GM23338 (cell line): ENCODE results near the gene GHRHR. TPM values are rescaled to one million over a fixed set of nuclear protein-coding genes. Genes with fewer than 3 reads are reported as not detected.

ENCODE experiments used
- ATAC-seq: fragments of 200-7000 bp; cut with Tn5 transposase; 3 replicates; pipeline ENCODE4 v1.9.1; 2020
- DNase-seq: peaks from one replicate; pipeline ENCODE4 v3.0.0-alpha.2; 2015; ENCODE audit warnings: low spot score
- H2AFZ ChIP-seq: fragments of 200-600 bp; sonication (generic); 2 replicates; pipeline ENCODE4 v1.8.0; 2016; ENCODE audit warnings: antibody characterized with exemption, mild to moderate bottlenecking, moderate library complexity
- H3F3A ChIP-seq: fragments of 200-600 bp; sonication (generic); replicated peaks from 2 replicates; pipeline ENCODE4 v1.8.0; 2017; ENCODE audit warnings: antibody characterized with exemption, mixed run types, low read depth
- H3K27ac ChIP-seq: fragments of 200-600 bp; sonication (generic); 2 replicates; pipeline ENCODE4 v1.6.1; 2016; ENCODE audit warnings: low read depth
- H3K27me3 ChIP-seq: fragments of 200-600 bp; sonication (generic); 2 replicates; pipeline ENCODE4 v1.8.0; 2016; ENCODE audit warnings: mild to moderate bottlenecking, mixed run types, moderate library complexity; ENCODE audit not compliant: insufficient read depth
- H3K36me3 ChIP-seq: fragments of 200-600 bp; sonication (generic); 2 replicates; pipeline ENCODE4 v1.8.0; 2016; ENCODE audit warnings: mild to moderate bottlenecking; ENCODE audit not compliant: insufficient read depth
- H3K4me1 ChIP-seq: fragments of 200-600 bp; sonication (generic); 2 replicates; pipeline ENCODE4 v1.8.0; 2016; ENCODE audit warnings: mild to moderate bottlenecking, moderate library complexity; ENCODE audit not compliant: insufficient read depth
- H3K4me2 ChIP-seq: fragments of 200-600 bp; sonication (generic); 2 replicates; pipeline ENCODE4 v1.7.1; 2017; ENCODE audit warnings: mixed run types
- H3K4me3 ChIP-seq: fragments of 200-600 bp; sonication (generic); 2 replicates; pipeline ENCODE4 v1.6.1; 2016; ENCODE audit warnings: mixed run types
- H3K79me2 ChIP-seq: fragments of 200-600 bp; sonication (generic); replicated peaks from 2 replicates; pipeline ENCODE4 v1.8.0; 2017; ENCODE audit warnings: mild to moderate bottlenecking; ENCODE audit not compliant: insufficient read depth
- H3K9me2 ChIP-seq: fragments of 200-600 bp; sonication (generic); 2 replicates; pipeline ENCODE4 v1.8.0; 2017; ENCODE audit not compliant: insufficient read depth
- H4K20me1 ChIP-seq: fragments of 200-600 bp; sonication (generic); replicated peaks from 2 replicates; pipeline ENCODE4 v1.8.0; 2017; ENCODE audit warnings: mild to moderate bottlenecking; ENCODE audit not compliant: insufficient read depth
- H3K27ac Mint-ChIP-seq: 2 replicates; pipeline ENCODE4 v1.8.0; 2020; ENCODE audit warnings: inconsistent platforms, mild to moderate bottlenecking, moderate library complexity, mixed read lengths
- H3K27me3 Mint-ChIP-seq: 3 replicates; pipeline ENCODE4 v1.8.0; 2022; ENCODE audit warnings: low read depth, mild to moderate bottlenecking, moderate library complexity, mixed read lengths, inconsistent platforms; ENCODE audit not compliant: insufficient read depth, poor library complexity
- H3K36me3 Mint-ChIP-seq: 3 replicates; pipeline ENCODE4 v1.8.0; 2021; ENCODE audit warnings: low read depth, mild to moderate bottlenecking, inconsistent platforms, moderate library complexity, mixed read lengths
- H3K4me1 Mint-ChIP-seq: 3 replicates; pipeline ENCODE4 v1.8.0; 2020; ENCODE audit warnings: mild to moderate bottlenecking, inconsistent platforms, mixed read lengths
- H3K4me3 Mint-ChIP-seq: 3 replicates; pipeline ENCODE4 v1.8.0; 2021; ENCODE audit warnings: moderate library complexity, mild to moderate bottlenecking, inconsistent platforms, mixed read lengths
- H3K9me3 Mint-ChIP-seq: 3 replicates; pipeline ENCODE4 v1.8.0; 2020; ENCODE audit warnings: moderate library complexity, mild to moderate bottlenecking, inconsistent platforms, mixed read lengths
- EZH2 ChIP-seq: fragments of 200-600 bp; sonication (generic); IDR thresholded peaks from one replicate; pipeline ENCODE4 v1.8.0; 2017; ENCODE audit warnings: antibody characterized with exemption, mild to moderate bottlenecking, low read depth; ENCODE audit not compliant: unreplicated experiment
- JUNB ChIP-seq: IDR thresholded peaks from one replicate; pipeline ENCODE4 v1.6.1; 2016; ENCODE audit warnings: antibody characterized with exemption; ENCODE audit not compliant: unreplicated experiment
- STAT1 ChIP-seq: IDR thresholded peaks from one replicate; pipeline ENCODE4 v1.6.1; 2016; ENCODE audit warnings: antibody characterized with exemption; ENCODE audit not compliant: unreplicated experiment
- ZNF114 ChIP-seq: fragments of 250-450 bp; sonication (Bioruptor Pico); IDR thresholded peaks from 2 replicates; pipeline ENCODE4 v1.5.0; 2020; ENCODE audit warnings: mild to moderate bottlenecking, moderate library complexity
- ZNF331 ChIP-seq: fragments of 250-450 bp; sonication (Bioruptor Pico); IDR thresholded peaks from 2 replicates; pipeline ENCODE4 v1.5.0; 2020; ENCODE audit warnings: low read depth, mild to moderate bottlenecking, moderate library complexity
- polyA plus RNA-seq: library from polyadenylated mRNA; unstranded; fragments of >200 nt; fragmentation: Nextera tagmentation; extraction: Ambion mirVana; gene quantifications from 2 replicates; pipeline ENCODE4 v1.2.1, GENCODE V29; 2016
- total RNA-seq: library from RNA; depleted of rRNA; stranded (reverse); fragments of >200 nt; shearing (Covaris generic); gene quantifications from 2 replicates; pipeline ENCODE4 v1.2.3, GENCODE V29; 2014
- TF ChIP-seq, protein P1 (sequence below): fragments of 250-450 bp; sonication (Bioruptor Pico); IDR thresholded peaks from 2 replicates; pipeline ENCODE4 v1.5.0; 2020; ENCODE audit warnings: mild to moderate bottlenecking, moderate library complexity
- TF ChIP-seq, protein P2 (sequence below): IDR thresholded peaks from 2 replicates; pipeline ENCODE4 v1.6.1; 2016; ENCODE audit warnings: antibody characterized with exemption

GHRHR gene
- total and polyA plus RNA-seq, 2 experiments from 2014 or later, result 2.2 TPM; not detected in 1

DNA sequence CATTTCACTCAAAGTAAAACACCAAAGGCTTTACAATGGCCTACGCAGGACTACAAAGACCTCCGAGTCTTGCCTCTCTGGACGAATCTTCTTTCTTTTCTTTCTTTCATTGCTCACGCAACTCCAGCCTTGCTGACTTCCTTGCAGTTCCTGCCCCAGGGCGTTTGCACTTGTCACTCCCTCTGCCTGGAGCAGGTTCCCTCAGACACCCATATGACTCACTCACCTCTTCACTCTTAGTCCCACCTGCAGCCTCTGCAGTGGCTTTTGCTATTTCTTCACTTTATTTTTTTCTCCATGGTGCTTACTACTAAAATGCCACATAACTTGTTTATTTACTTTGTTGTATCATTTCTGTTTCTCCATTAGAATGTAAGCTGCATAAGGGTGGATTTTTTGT, 33.1 kb downstream of the GHRHR start (continued):
- TF ChIP-seq, protein P1, sequence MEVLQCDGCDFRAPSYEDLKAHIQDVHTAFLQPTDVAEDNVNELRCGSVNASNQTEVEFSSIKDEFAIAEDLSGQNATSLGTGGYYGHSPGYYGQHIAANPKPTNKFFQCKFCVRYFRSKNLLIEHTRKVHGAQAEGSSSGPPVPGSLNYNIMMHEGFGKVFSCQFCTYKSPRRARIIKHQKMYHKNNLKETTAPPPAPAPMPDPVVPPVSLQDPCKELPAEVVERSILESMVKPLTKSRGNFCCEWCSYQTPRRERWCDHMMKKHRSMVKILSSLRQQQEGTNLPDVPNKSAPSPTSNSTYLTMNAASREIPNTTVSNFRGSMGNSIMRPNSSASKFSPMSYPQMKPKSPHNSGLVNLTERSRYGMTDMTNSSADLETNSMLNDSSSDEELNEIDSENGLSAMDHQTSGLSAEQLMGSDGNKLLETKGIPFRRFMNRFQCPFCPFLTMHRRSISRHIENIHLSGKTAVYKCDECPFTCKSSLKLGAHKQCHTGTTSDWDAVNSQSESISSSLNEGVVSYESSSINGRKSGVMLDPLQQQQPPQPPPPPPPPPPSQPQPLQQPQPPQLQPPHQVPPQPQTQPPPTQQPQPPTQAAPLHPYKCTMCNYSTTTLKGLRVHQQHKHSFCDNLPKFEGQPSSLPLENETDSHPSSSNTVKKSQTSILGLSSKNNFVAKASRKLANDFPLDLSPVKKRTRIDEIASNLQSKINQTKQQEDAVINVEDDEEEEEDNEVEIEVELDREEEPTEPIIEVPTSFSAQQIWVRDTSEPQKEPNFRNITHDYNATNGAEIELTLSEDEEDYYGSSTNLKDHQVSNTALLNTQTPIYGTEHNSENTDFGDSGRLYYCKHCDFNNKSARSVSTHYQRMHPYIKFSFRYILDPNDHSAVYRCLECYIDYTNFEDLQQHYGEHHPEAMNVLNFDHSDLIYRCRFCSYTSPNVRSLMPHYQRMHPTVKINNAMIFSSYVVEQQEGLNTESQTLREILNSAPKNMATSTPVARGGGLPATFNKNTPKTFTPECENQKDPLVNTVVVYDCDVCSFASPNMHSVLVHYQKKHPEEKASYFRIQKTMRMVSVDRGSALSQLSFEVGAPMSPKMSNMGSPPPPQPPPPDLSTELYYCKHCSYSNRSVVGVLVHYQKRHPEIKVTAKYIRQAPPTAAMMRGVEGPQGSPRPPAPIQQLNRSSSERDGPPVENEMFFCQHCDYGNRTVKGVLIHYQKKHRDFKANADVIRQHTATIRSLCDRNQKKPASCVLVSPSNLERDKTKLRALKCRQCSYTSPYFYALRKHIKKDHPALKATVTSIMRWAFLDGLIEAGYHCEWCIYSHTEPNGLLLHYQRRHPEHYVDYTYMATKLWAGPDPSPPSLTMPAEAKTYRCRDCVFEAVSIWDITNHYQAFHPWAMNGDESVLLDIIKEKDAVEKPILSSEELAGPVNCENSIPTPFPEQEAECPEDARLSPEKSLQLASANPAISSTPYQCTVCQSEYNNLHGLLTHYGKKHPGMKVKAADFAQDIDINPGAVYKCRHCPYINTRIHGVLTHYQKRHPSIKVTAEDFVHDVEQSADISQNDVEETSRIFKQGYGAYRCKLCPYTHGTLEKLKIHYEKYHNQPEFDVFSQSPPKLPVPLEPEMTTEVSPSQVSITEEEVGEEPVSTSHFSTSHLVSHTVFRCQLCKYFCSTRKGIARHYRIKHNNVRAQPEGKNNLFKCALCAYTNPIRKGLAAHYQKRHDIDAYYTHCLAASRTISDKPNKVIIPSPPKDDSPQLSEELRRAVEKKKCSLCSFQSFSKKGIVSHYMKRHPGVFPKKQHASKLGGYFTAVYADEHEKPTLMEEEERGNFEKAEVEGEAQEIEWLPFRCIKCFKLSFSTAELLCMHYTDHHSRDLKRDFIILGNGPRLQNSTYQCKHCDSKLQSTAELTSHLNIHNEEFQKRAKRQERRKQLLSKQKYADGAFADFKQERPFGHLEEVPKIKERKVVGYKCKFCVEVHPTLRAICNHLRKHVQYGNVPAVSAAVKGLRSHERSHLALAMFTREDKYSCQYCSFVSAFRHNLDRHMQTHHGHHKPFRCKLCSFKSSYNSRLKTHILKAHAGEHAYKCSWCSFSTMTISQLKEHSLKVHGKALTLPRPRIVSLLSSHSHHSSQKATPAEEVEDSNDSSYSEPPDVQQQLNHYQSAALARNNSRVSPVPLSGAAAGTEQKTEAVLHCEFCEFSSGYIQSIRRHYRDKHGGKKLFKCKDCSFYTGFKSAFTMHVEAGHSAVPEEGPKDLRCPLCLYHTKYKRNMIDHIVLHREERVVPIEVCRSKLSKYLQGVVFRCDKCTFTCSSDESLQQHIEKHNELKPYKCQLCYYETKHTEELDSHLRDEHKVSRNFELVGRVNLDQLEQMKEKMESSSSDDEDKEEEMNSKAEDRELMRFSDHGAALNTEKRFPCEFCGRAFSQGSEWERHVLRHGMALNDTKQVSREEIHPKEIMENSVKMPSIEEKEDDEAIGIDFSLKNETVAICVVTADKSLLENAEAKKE, result no peak
- TF ChIP-seq EZH2, result no peak
- no peak for TF ChIP-seq ZNF114 (CRISPR knock-in tag)

DNA sequence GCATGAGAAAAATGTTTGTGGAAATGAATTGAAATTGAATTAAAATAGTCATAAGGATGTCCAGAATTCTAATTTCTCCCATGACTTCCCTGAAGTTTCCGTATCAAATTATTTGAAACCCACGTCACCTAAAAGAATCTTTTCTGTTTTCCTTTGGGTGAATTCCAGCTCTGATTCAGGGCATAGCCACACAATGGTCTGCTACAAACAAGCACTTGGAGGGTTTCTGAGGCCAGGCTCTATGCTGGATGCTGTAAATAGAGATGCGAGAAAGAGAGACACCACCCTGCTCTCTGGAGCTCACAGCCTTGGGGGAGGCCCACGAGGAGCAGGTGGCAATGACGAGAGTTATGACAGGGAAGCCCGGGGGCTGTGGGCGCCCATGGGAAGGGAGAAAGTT, 33.6 kb downstream of the GHRHR start:
- TF ChIP-seq EZH2 (no peak), STAT1 (no peak), ZNF114 (CRISPR knock-in tag) (no peak), ZNF331 (CRISPR knock-in tag) (no peak), JUNB (no peak)
- TF ChIP-seq, protein P2, sequence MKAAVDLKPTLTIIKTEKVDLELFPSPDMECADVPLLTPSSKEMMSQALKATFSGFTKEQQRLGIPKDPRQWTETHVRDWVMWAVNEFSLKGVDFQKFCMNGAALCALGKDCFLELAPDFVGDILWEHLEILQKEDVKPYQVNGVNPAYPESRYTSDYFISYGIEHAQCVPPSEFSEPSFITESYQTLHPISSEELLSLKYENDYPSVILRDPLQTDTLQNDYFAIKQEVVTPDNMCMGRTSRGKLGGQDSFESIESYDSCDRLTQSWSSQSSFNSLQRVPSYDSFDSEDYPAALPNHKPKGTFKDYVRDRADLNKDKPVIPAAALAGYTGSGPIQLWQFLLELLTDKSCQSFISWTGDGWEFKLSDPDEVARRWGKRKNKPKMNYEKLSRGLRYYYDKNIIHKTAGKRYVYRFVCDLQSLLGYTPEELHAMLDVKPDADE, result no peak
- no peaks in the 10 kb centered on the region for H3K27me3 ChIP-seq
- no peak overlapping the region for H2AFZ ChIP-seq
- peaks cover 4% of the 10 kb centered on the region for H3K27me3 Mint-ChIP-seq
- peaks cover 7% of the 10 kb centered on the region; the same call in 2 of the 3 replicates for H3K9me3 Mint-ChIP-seq
- H3F3A ChIP-seq, result no peaks in the 10 kb centered on the region
- no peak overlapping the region; the same call in 1 of the 2 replicates for H3K27ac Mint-ChIP-seq
- H3K4me3 ChIP-seq, result no peak overlapping the region
- no peaks in the 10 kb centered on the region for H3K79me2 ChIP-seq
- H4K20me1 ChIP-seq, result no peaks in the 10 kb centered on the region
- no peak overlapping the region for H3K4me2 ChIP-seq
- ATAC-seq (no peak), DNase-seq (no peak)
- peaks cover 23% of the 10 kb centered on the region for H3K36me3 Mint-ChIP-seq
- peaks cover 12% of the 10 kb centered on the region for H3K4me1 Mint-ChIP-seq
- H3K9me2 ChIP-seq, result no peaks in the 10 kb centered on the region
- no peaks in the 10 kb centered on the region; the same call in 1 of the 2 replicates for H3K36me3 ChIP-seq
- no peaks in the 10 kb centered on the region for H3K4me1 ChIP-seq
- no peak overlapping the region for H3K4me3 Mint-ChIP-seq
- no peak overlapping the region for H3K27ac ChIP-seq
